GM12801 (cell line): Measurements from ENCODE around the gene HPCAL4.

Source experiments
- TF ChIP-seq, protein P1 (sequence below): IDR thresholded peaks from one replicate; pipeline ENCODE4 v1.5.1; 2011; ENCODE audit warnings: control low read depth; ENCODE audit not compliant: insufficient read length; ENCODE audit errors: extremely low read depth

HPCAL4 gene

DNA sequence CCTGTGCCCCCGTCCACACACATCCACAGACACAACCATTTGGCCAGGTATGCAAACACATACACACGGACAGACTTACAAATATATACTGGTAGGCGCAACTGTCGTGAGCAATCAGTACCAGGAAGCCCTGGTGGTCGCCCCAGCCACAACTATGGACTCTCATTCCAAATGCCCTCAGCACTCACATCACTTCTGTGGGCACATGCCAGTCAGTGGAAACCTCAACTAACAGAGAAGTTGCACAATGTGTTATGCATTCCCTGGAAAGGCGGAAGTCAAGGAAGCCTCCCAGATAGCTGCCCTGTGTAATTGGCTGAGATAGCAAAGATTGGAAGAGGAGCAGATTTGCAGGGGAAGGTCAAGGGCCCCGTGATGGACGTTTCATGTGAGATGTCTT is 50.4 kb downstream of the HPCAL4 start:
- TF ChIP-seq, protein P1, sequence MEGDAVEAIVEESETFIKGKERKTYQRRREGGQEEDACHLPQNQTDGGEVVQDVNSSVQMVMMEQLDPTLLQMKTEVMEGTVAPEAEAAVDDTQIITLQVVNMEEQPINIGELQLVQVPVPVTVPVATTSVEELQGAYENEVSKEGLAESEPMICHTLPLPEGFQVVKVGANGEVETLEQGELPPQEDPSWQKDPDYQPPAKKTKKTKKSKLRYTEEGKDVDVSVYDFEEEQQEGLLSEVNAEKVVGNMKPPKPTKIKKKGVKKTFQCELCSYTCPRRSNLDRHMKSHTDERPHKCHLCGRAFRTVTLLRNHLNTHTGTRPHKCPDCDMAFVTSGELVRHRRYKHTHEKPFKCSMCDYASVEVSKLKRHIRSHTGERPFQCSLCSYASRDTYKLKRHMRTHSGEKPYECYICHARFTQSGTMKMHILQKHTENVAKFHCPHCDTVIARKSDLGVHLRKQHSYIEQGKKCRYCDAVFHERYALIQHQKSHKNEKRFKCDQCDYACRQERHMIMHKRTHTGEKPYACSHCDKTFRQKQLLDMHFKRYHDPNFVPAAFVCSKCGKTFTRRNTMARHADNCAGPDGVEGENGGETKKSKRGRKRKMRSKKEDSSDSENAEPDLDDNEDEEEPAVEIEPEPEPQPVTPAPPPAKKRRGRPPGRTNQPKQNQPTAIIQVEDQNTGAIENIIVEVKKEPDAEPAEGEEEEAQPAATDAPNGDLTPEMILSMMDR, result no peak

DNA sequence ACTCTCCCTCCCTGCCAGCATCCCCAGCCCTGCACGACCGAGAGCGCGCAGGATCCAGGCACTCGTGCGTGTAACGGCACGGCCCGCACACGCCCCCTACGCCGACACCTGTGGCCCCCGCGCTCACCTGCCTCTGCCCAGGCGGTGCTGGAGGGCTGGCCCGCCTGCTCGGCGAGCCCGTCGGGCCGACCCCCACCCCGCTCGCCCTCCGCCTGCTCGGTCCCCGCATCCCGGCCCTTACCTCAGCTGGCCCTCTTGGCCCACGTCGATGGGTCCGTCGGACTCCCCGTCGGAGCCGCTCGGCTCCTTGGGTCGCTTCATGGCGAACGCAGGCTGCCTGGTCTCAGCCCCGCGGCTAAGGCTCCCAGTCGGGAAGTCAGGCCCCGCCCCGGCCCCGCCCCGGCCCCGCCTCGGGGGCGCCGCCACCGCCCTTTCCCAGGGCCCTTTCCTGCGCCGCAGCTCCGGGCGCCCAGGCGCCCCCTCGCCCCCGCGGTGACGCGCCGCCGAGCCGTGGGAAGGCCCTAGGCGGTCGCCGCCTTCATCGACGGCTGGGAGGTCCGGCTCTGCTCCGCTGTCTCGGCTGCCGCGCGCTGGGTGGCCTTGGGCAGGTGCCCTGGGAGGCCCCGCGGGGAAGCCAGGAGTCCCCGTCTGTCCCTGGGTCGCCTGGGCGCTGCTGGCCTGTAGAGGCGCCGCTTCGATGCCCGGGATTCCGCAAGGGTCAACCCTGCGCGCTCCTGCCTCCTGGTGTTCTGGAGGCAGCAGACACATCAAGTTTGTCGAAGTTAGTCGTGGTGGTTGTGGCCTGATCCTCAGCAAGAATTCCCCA is 51.7 kb downstream of the HPCAL4 start, which contains the start of gene HEYL:
TSS of gene HEYL (minus strand) at position 339 of the 826 bp plus-strand sequence. CDS start at position 321, 18 bp downstream.
- TF ChIP-seq, protein P1, result no peak

DNA sequence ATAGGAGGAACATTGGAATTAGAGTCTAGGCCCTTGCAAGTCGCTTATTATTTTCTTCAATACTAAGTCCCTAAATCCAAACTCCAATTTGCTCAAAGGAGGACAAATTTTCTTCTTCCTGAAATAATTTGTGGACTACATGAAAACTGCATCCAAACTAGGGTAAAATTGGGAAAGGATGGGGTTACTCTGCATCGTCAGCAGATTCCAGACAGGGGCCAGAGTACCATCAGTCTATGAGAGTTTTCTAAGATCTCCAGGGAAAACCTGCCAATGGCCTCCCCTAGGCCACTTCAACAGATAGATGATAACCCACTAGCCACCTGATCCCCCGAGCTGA is 52.3 kb downstream of the HPCAL4 start:
- TF ChIP-seq, protein P1, result no peak

DNA sequence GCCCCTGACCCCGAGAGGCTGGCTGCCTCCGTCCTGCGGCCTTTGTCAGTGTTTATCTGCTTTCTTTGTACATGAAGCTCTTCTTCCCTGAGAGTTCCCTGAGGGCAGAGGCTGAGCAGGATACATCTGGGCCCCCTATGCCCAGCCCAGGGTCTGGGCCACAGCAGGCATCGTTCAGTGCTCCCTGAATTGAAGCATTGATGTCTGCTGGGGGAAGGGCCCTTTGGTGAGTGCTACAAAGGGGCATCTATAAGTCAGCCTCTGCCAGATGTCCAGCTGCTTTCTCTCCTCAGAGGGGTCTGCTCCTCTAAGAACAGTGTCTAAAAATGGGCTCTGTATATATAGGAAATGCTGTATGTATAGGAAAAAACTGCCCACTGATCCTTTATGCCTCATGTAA is 53.9 kb downstream of the HPCAL4 start:
- TF ChIP-seq, protein P1, result no peak

DNA sequence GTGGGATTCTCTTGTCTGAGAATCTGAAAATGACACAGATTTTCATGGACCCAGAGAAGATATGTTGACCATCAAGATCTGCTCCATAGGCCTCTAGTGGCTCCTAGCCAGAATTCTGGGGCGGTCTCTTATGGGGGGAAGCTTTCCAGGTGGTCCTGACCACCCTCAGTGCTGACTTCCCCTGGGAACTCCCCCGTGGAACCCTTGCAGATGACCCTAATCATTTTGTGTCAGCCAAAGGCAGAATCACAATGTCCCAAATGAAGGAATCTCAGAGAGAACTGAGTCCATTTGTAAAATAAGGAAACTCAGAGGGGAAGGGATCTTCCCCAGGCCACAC is 55.4 kb downstream of the HPCAL4 start:
- TF ChIP-seq, protein P1, result no peak

DNA sequence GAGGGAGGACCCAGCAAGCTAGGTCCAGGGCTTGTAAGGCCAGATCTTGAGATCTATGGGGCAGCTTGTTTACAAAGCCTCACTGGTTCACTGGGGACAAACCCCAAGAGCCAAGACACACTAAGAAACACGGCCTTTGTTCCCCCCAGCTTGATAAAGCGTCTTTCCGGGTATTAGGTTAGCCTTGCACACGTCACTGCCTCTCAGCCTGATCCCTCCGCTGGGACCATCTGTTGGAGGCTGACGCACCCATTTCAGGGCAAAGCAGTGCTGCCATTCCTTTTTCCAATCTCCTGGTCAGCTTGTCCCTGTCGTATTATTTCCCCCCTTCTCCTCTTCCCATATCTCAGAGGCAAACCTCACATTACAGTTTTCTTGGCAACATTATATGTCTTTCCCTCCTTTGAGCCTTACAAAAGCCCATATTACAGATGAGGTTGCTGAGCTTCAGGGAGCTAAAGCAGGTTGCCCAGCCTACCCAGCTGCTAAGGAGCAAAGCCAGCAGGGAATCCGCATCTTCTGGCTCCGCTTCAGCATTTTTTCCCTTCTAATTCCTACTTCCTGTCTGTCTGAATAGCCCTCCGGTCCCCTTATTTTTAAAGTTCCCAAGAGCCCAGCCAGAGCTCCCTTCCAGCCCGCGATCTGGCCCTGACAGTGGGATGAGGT is 55.9 kb downstream of the HPCAL4 start:
- TF ChIP-seq, protein P1, result no peak

DNA sequence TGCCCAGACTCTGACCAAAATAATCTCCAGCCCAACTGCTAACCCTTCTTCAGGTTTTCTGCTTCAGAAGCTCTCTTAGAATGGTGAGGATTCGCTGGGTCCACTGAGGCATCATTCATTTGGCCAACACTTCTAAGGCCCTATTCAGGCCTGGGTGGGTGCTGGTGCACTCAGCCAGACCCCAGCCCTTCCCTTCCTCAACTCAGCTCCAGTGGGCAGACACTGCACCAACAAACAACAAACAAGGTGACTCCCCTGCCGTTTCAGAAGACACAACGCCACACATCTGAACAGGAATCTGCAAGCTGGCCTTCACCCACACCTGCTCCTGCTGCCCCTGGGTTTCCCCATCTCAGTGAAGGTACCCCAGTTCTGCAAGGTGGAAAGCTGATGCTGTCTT is 57.8 kb downstream of the HPCAL4 start:
- TF ChIP-seq, protein P1, result no peak
